ENCODE measurements around the gene MTG2.

The MTG2 gene

GRCh38 chr20:62210496-62210855 lies 27.6 kb downstream of the MTG2 start:
- TF ChIP-seq, protein P1, sequence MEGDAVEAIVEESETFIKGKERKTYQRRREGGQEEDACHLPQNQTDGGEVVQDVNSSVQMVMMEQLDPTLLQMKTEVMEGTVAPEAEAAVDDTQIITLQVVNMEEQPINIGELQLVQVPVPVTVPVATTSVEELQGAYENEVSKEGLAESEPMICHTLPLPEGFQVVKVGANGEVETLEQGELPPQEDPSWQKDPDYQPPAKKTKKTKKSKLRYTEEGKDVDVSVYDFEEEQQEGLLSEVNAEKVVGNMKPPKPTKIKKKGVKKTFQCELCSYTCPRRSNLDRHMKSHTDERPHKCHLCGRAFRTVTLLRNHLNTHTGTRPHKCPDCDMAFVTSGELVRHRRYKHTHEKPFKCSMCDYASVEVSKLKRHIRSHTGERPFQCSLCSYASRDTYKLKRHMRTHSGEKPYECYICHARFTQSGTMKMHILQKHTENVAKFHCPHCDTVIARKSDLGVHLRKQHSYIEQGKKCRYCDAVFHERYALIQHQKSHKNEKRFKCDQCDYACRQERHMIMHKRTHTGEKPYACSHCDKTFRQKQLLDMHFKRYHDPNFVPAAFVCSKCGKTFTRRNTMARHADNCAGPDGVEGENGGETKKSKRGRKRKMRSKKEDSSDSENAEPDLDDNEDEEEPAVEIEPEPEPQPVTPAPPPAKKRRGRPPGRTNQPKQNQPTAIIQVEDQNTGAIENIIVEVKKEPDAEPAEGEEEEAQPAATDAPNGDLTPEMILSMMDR (IDR thresholded peaks at IDR 0.05; ENCODE audit: insufficient read depth, low read depth, low read length, missing control alignments) = no peak
- H3K4me3 ChIP-seq (ENCODE audit: low read length) = no peak overlapping the region
- DNase-seq (ENCODE audit: low read depth) = no peak

DNA sequence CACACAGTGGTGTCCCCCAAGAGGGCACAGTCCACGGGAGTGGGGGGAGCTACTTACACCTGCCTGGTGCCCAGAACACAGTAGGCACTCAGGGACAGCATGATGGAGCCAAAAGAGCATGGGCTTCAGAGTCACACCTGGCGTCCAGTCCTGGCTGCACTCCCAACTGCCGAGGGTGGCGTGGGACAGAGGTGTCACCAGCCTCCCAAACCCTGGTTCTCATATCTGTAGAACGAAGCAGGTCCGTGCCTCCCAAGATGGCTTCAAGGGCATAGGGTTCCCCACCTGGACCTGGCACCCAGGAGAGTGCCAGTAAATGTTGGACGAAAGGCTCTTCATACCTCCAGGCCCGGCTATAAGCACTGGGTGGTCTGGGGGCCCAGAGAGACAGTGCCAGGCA lies 28.4 kb downstream of the MTG2 start:
- TF ChIP-seq, protein P1 (IDR thresholded peaks at IDR 0.05; ENCODE audit: insufficient read depth, low read depth, low read length, missing control alignments) = no peak
- no peak for DNase-seq (ENCODE audit: low read depth)
- H3K4me3 ChIP-seq (ENCODE audit: low read length) = no peak overlapping the region

DNA sequence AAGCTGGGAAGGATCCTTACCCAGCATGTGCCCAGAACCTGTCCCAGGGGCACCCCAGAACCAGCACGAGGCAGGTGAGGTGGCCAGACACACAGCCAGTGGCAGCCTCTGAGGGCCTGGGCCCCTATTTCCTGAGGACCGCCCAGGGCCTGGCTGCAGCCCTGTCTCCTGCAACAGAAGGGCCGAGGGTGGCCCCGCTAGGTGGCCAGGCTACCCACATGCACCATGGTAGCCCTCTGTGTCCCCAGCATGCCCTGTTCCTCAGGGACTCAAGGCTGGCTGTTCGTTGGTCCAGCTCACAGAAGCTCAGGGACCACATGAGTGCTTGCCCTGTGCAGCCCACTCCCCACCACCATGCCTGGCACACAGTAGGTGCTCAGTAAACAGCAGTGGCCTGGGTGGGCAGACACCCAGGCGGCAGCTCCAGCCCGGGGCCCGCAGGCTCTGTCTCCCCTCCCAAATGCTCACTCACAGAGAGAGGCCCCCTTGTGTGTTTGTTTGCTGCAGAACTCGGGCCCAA lies 29.0 kb downstream of the MTG2 start:
- H3K4me3 ChIP-seq (ENCODE audit: low read length) = no peak overlapping the region
- DNase-seq (ENCODE audit: low read depth) = no peak
- TF ChIP-seq, protein P1 (IDR thresholded peaks at IDR 0.05; ENCODE audit: insufficient read depth, low read depth, low read length, missing control alignments) = no peak

- no peak for DNase-seq (ENCODE audit: low read depth)
Observed at GRCh38 chr20:62212299-62212698, 29.5 kb downstream of the MTG2 start.

DNA sequence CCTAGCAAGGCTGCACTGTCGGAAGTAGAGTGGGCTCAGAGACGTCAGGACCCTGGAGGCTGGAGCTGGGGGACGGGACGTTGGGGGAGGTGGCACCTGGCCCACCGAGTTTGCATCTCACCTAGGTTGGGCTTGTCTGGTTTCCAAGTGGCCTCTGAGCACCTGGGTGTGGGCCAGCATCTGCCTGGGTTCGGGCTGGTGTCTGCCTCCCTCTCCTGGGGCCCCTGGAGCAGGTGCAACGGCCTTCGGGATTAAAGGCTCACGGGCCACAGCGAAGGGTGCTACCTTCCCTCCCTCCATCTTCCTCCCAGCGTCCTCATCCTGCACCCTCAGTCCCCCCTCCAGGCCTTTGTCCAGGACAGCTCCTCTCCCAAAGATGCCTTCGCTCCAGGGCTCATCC lies 31.2 kb downstream of the MTG2 start:
- no peak for DNase-seq (ENCODE audit: low read depth)
- TF ChIP-seq, protein P1 (IDR thresholded peaks at IDR 0.05; ENCODE audit: insufficient read depth, low read depth, low read length, missing control alignments) = no peak
- no peak overlapping the region for H3K4me3 ChIP-seq (ENCODE audit: low read length)

More at GRCh38 chr20:62212299-62212698, 29.5 kb downstream of the MTG2 start:
- TF ChIP-seq, protein P1 (IDR thresholded peaks at IDR 0.05; ENCODE audit: insufficient read depth, low read depth, low read length, missing control alignments) = no peak
- H3K4me3 ChIP-seq (ENCODE audit: low read length) = no peak overlapping the region

- no peak overlapping the region for H3K4me3 ChIP-seq (ENCODE audit: low read length)
- DNase-seq (ENCODE audit: low read depth) = no peak
- TF ChIP-seq, protein P1 (IDR thresholded peaks at IDR 0.05; ENCODE audit: insufficient read depth, low read depth, low read length, missing control alignments) = no peak
Observed at GRCh38 chr20:62215020-62215990, 32.5 kb downstream of the MTG2 start.

All from epithelial cell of esophagus (primary cell).